Peyer's patch (tissue), 4 donors: ENCODE measurements around the gene TLK2.

ENCODE experiments used
- CTCF ChIP-seq, 6 experiments: fragments of 450-650 bp in 4 of 6; fragments of 200-600 bp in 2 of 6; sonication (generic) in 1 of 6; IDR thresholded peaks; one replicate each; pipeline ENCODE4 v1.5.1; 2017 to 2019; ENCODE audit warnings: antibody characterized with exemption in 6 of 6, mild to moderate bottlenecking in 3 of 6, moderate library complexity in 1 of 6
- POLR2A ChIP-seq, 2 donors: fragments of 450-650 bp; IDR thresholded peaks; one replicate each; pipeline ENCODE4 v1.5.1; 2017; ENCODE audit warnings: antibody characterized with exemption in 2 of 2, mild to moderate bottlenecking in 2 of 2, moderate library complexity in 2 of 2

GRCh38 chr17:62478424-62478879 lies at the start of gene TLK2:
- TF ChIP-seq CTCF (IDR thresholded peaks at IDR 0.05) (no peak), POLR2A (IDR thresholded peaks at IDR 0.05) (peak in 1 of 2 donors; percentile 58)
